ENCODE measurements around the gene NPFFR1. TPM values are rescaled to one million over a fixed set of nuclear protein-coding genes. Genes with fewer than 3 reads are reported as not detected.

Gene NPFFR1
- total RNA-seq, 1 experiment from 2014 or later, result not detected

DNA sequence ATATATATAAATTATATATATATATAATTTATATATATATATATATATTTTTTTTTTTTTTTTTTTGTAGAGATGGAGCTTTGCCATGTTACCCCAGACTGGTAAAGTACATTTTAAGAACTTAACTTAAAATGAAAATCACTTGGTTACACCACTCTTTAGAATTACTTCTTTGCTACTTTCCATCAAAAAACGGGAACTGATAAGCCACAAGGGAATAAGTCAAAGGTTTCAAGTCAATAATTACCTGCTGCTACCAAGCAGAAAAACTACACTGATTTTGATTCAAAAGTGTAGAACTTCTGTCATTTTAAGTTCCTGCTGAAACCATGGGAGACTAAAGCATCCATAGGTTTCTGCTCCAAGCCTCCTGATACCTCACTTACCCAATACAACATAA lies 62.8 kb downstream of the NPFFR1 start:
- no peak overlapping the region for H3K27ac ChIP-seq (ENCODE audit: insufficient read length, low read depth, low read length)
- H3K4me3 Mint-ChIP-seq, result no peak overlapping the region
- no peaks in the 10 kb centered on the region for H3K79me2 ChIP-seq (ENCODE audit: insufficient read depth, low read length)
- no peak overlapping the region for H3K23ac ChIP-seq (ENCODE audit: insufficient read length, low read depth, low read length)
- no peak overlapping the region for H3K4me2 ChIP-seq (ENCODE audit: insufficient read depth, insufficient read length, low read length)
- H4K5ac ChIP-seq (ENCODE audit: insufficient read length, low read depth, low read length), result no peak overlapping the region
- peaks cover 0 to 21% (median 7%) of the 10 kb centered on the region in 3 experiments; a peak in 4 of 7 replicates for H3K36me3 Mint-ChIP-seq (ENCODE audit: insufficient read depth in 1 of 3, low read depth in 3 of 3)
- H3K27ac Mint-ChIP-seq, result peak overlapping the region in 1 of 3 experiments; percentile 20; a peak in 1 of 7 replicates
- no peak overlapping the region for H4K8ac ChIP-seq (replicated peaks; ENCODE audit: insufficient read length, low read depth, low read length)
- no peaks in the 10 kb centered on the region for H3K79me1 ChIP-seq (ENCODE audit: insufficient read depth, low read depth, low read length, poor library complexity, severe bottlenecking)
- DNase-seq, result no peak
- no peak overlapping the region for H2BK20ac ChIP-seq (ENCODE audit: low read depth, low read length, poor library complexity, severe bottlenecking)
- H2BK15ac ChIP-seq (ENCODE audit: low read depth, low read length), result no peak overlapping the region
- TF ChIP-seq CTCF (conservative IDR thresholded peaks at IDR 0.05), result no peak
- no peaks in the 10 kb centered on the region for H3K4me1 Mint-ChIP-seq
- no CpG with 5 or more reads among the region's 1 CpG for WGBS (ENCODE audit: extremely low coverage, insufficient read length, low lambda C conversion rate)
- no peaks in the 10 kb centered on the region for H3K9me3 Mint-ChIP-seq
- no peak overlapping the region for H2BK12ac ChIP-seq (ENCODE audit: insufficient read length, low read depth, low read length)
- H2BK5ac ChIP-seq (ENCODE audit: insufficient read length, low read length), result no peak overlapping the region
- H4K20me1 ChIP-seq (ENCODE audit: control insufficient read depth, insufficient read depth, insufficient read length), result no peaks in the 10 kb centered on the region
- no peak overlapping the region for H2BK120ac ChIP-seq (ENCODE audit: low read depth, low read length, poor library complexity, severe bottlenecking)
- no peak overlapping the region for H3K56ac ChIP-seq (ENCODE audit: insufficient read length, low read depth, low read length)
- H3K4ac ChIP-seq (ENCODE audit: low read depth, low read length), result no peak overlapping the region
- no peaks in the 10 kb centered on the region for H3K4me1 ChIP-seq (ENCODE audit: insufficient read depth, low read length)
- no peak overlapping the region for H4K91ac ChIP-seq (ENCODE audit: insufficient read length, low read depth, low read length)
- H3K27me3 Mint-ChIP-seq (ENCODE audit: low read depth), result no peaks in the 10 kb centered on the region
- H3T11ph ChIP-seq (ENCODE audit: low read length), result no peak overlapping the region
- H3K27me3 ChIP-seq (ENCODE audit: insufficient read depth, low read length), result no peaks in the 10 kb centered on the region
- H3K9ac ChIP-seq (ENCODE audit: extremely low read depth, insufficient read length, low read length), result no peak overlapping the region
- H3K9me3 ChIP-seq (ENCODE audit: control insufficient read depth, low read depth, low read length), result no peaks in the 10 kb centered on the region
- H2AK5ac ChIP-seq (ENCODE audit: insufficient read length, low read length), result no peak overlapping the region
- H2AFZ ChIP-seq (ENCODE audit: low read length), result no peak overlapping the region
- H3K14ac ChIP-seq (ENCODE audit: insufficient read depth, low read length), result no peak overlapping the region
- H3K23me2 ChIP-seq (ENCODE audit: insufficient read length, low read depth, low read length, poor library complexity, severe bottlenecking), result no peaks in the 10 kb centered on the region
- no peak overlapping the region for H3K18ac ChIP-seq (ENCODE audit: insufficient read length, low read depth, low read length)
